GM19468 (cell line): ENCODE data around the gene CHST1.

Experiments used
- ATAC-seq: cut with Tn5 transposase; IDR thresholded peaks from one replicate; pipeline ENCODE4 v1.9.1; 2021; ENCODE audit warnings: mild to moderate bottlenecking, moderate library complexity, moderate number of reproducible peaks; ENCODE audit not compliant: unreplicated experiment; ENCODE audit errors: extremely low read depth

The CHST1 gene

DNA sequence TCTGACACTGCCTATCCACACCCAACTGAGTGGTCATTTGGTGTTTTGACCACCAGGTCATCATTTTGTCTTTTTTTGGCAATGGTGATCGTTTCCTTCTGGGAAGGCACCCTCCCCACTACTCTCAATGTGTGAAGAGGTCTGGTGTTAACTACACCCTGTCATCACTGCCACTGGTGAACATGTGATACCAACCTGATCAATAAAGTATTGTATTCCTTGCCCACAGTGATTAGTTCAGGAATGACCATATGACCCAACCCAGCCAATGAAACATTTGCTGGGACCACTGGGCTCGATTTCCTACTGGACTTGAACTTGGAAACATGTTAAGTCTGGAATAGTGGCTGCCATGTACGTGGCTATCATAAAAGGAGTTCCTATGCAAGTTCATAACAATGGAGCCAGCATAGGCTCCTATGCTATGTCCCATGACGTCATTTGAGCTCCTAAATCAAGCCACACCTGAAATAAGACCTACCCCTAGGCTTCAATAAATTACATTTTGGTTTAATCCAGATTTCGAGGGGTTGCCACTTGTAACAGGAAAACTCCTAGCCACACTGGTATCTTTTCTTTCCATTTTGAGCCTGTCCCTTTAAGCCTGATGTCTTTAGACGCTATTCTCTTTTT is 51.1 kb downstream of the CHST1 start:
- ATAC-seq, result no peak

DNA sequence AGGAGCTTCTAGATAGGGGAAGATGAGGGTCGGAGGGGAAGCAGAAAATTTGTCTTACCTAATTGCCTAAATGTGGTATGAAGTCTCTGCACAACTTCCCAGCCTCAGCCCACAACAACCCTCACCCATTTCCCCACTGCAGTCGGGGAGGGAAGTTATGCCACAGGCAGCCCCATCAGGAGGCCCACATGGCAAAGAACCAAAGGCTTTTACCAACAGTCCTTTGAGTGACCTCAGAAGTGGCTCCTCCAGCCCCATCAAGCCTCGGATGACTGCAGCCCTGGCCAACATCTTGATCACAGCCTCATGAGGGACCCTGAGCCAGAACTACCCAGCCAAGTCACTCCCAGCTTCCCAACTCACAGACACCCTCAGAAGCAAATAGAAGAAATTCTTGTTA is 54.8 kb downstream of the CHST1 start:
- no peak for ATAC-seq

DNA sequence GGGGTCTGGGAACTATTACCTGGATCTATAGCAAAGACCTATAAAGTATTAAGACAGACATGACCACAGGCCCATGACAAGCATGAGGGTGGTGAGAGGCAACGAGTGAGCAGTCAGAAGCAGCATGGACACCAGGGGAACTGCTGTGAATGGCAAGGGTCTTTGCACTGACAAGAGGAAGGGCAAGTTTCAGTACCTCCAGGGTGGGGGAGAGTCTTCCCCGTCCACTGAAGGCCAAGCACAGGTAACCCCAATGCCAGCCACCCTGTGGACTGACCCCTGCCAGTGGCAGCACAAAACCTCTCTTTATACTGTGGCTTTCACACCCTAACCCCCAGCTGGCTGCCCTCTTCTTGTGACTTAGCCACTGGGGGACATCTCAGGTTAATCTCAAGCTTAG is 55.5 kb downstream of the CHST1 start:
- ATAC-seq, result no peak

DNA sequence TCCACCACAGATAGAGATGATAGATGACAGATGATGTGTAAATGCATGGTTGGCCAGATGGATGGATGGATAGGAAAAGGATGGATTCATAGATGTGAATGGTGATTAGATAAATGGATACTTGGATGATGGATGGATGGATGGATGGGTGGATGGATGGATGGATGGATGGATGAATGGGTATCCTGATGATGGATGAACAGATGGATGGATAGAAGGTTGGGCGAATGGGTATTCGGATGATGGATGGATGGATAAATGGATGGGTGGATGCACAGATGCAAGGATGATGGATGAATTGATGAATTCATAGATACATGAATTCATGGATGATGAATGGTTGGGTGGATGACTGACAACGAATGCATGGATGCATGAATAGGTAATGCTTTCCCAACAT is 56.1 kb downstream of the CHST1 start:
- no peak for ATAC-seq

DNA sequence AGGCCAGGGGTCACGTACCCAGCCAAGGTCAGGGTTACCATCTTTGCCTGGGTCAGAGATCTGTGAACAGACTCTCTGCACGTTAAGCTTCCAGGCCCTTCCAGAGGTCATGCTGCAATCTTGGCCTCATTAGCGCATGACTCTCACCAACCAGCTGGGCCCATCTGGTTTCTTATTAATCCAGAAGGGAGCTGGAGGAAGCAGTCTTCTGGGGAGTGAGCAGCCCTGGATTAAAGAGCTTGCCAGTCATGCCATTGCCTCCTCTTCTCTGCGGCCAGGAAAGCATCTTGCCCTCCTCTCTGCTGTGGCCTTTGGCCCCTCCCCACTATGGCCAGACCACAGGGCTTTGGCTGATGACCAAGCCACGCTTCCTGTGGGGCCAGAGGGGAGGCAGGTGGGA is 57.4 kb downstream of the CHST1 start:
- no peak for ATAC-seq

DNA sequence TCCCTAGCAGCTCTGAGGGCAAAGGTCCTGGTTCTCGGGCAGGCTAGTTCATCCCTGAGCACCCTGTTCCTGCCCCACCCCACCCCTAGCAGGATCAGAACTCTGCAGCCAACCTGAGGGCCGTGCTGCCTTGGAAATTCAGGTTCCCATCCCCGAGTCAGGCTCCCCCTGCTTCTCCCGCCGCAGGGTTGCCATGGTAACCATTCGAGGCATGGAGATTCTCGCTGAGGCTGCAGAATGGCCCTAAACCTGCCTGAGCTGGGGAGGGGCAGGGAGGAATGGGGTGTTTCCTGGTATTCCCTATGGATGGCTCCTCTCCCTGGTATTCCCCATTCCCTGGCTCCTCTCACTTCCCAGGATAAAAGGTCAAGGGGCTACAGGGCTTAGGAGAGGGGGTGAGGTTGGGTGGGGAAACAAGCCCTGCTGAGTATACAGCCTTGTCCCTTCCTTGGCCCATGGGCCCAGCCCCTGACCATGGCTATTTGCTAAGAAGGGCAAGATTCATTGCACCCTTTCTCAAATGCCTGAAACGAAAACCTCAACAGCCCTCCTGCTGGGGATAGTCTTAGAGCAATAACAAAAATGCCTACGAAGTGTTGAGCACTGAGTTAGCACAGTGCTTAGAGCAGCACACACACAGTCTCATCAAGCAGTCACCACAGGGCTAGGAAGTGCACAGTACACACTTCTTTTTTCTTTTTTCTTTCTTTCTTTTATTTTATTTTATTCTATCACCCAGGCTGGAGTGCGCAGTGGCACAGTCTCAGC is 58.7 kb downstream of the CHST1 start:
- no peak for ATAC-seq

DNA sequence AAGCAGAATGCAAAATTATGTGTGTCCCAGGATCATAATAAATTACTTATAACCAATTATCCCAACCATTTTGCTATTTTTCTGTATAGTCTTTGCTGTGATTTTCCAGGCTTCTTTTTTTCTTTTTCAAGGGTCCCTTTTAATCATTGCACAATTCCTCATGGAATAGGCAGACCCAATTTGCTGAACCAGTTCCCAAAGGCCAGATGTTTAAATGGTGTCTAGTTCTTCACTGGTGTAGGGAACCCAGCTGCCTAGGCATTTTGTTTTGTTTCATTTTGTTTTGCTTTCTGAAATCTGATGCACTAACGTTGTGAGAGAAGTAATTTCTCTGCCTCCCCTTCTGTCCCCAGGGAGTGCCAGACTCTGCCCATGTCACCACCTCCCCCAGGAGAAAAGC is 60.4 kb downstream of the CHST1 start:
- no peak for ATAC-seq

DNA sequence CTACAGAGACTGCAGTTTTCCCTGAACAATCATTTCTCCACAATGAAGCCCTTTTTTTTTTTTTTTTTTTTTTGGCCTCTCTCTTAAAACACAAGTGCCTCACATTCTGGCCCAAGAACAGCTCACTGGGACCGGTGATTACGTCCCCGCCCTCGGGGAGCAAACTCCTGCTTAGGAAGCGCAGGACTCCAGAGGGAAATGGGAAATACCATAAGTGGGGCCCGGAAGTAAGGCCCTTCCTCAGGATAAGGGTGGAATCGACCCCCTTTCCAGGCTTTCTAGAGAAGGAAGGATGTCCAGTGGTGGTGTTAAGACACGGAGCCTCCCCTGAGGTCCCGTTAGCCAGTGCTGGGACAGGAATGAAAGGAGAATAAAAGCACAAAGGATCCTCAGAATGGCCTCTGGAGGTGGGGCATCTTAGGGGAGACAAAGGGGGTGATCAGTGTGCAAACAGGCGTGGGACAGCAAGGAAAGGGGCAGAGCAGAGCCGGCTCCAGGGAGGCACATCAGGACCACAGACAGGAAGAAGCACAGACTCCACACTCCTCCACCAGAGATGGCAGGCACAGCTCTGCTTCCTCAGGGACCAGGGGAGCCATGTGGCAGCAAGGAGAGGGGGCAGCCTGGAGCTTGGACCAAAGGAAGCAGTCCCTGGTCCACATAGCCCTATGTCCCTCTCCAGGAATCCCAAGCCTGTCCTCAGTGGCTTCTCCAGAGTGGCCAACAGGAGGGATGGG is 61.3 kb downstream of the CHST1 start:
- ATAC-seq, result no peak

DNA sequence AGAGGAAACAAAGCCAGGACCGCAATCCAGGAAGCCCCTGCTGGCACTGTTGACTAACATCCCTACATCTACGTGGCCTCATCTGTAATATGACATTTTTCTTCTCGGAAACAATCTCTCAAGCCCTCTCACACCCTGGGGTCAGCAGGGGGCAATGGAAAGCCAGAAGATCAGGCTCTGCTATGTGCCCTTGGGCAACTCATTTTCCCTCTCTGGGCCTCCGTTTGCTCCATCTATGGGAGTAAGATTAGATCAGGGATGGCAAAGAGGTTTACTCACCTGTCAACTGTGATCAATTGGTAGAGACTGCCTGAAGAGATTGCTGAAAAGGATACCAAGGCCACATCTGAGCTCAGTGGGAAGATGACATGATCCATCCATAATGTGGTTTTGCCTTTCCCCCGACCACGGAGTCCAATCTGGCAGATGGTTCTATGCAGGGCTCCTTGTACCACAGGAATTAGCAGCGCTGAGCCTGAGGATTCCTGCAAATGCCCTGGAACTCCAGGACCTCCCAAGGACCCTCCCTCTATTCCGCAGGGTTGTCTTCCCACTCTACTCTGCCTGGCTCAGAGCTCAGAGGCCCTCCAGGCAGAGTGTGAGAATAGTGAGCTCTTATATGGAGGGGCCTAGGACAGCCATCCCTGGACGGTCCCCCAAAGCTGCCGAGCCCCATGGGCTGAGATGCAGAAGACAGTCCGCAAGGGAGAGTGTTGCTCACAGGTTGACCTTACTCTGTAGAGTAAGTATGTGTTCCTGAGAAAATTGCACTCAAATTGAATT is 66.1 kb downstream of the CHST1 start:
- no peak for ATAC-seq
